Neural crest cell (in vitro differentiated cells): Measurements from ENCODE around the gene AP3M1. TPM values are rescaled to one million over a fixed set of nuclear protein-coding genes. Genes with fewer than 3 reads are reported as not detected.

Experiments
- total RNA-seq: library from RNA; stranded (reverse); gene quantifications from 2 replicates; pipeline ENCODE4 v1.2.1, GENCODE V29; 2021

AP3M1 gene
- total RNA-seq, 1 donor from 2014 or later: 69.5 TPM

Other genes starting within 250 kb of the AP3M1 start
- 3.5 and 4.2 TPM in 2 replicates for gene PLAU, start 239.7 kb downstream of the AP3M1 start, total RNA-seq
- gene VCL, start 152.7 kb downstream of the AP3M1 start, total RNA-seq: 64.6 and 74.6 TPM in 2 replicates
- 35.6 and 38.2 TPM in 2 replicates for gene ADK, start 393 bp upstream of the AP3M1 start, total RNA-seq